DOHH2 (cell line): ENCODE data around the gene SAC3D1.

Experiments used
- H3F3A ChIP-seq: fragments of 200-600 bp; sonication (generic), shearing (Covaris generic); 2 replicates; pipeline ENCODE4 v1.6.0; 2016; ENCODE audit warnings: antibody characterized with exemption, mild to moderate bottlenecking; ENCODE audit not compliant: control insufficient read depth, insufficient read depth
- H3K27ac ChIP-seq: fragments of 200-600 bp; sonication (generic); 2 replicates; pipeline ENCODE4 v1.5.1; 2014; ENCODE audit warnings: low read depth, mild to moderate bottlenecking, low read length, moderate library complexity
- H3K27me3 ChIP-seq: fragments of 200-600 bp; sonication (generic); 2 replicates; pipeline ENCODE4 v1.6.1; 2014; ENCODE audit warnings: mild to moderate bottlenecking, low read length, mixed read lengths; ENCODE audit not compliant: control insufficient read depth
- H3K36me3 ChIP-seq: fragments of 200-600 bp; sonication (generic); 2 replicates; pipeline ENCODE4 v1.6.1; 2014; ENCODE audit warnings: mild to moderate bottlenecking, low read length, moderate library complexity, mixed read lengths; ENCODE audit not compliant: control insufficient read depth
- H3K4me1 ChIP-seq: fragments of 200-600 bp; sonication (generic); 2 replicates; pipeline ENCODE4 v1.6.1; 2014; ENCODE audit warnings: mild to moderate bottlenecking, low read length, mixed read lengths; ENCODE audit not compliant: control insufficient read depth
- H3K4me2 ChIP-seq: fragments of 200-600 bp; sonication (generic); 2 replicates; pipeline ENCODE4 v1.6.0; 2014; ENCODE audit warnings: mild to moderate bottlenecking, low read length, moderate library complexity
- H3K4me3 ChIP-seq: fragments of 200-600 bp; sonication (generic); 2 replicates; pipeline ENCODE4 v1.5.1; 2014; ENCODE audit warnings: mild to moderate bottlenecking, low read length, mixed read lengths
- H3K79me2 ChIP-seq: fragments of 200-600 bp; sonication (generic); 2 replicates; pipeline ENCODE4 v1.6.1; 2014; ENCODE audit warnings: mild to moderate bottlenecking, low read length, mixed read lengths; ENCODE audit not compliant: control insufficient read depth
- H3K9me2 ChIP-seq: fragments of 200-600 bp; sonication (generic); replicated peaks from 2 replicates; pipeline ENCODE4 v1.6.1; 2014; ENCODE audit warnings: mild to moderate bottlenecking, low read length, mixed read lengths; ENCODE audit not compliant: control insufficient read depth
- H3K9me3 ChIP-seq: fragments of 200-600 bp; sonication (generic); 2 replicates; pipeline ENCODE4 v1.6.1; 2014; ENCODE audit warnings: antibody characterized with exemption, low read length, mixed read lengths; ENCODE audit not compliant: control insufficient read depth, insufficient read depth
- H4K20me1 ChIP-seq: fragments of 200-600 bp; sonication (generic); 2 replicates; pipeline ENCODE4 v1.6.0; 2014; ENCODE audit warnings: low read depth, mild to moderate bottlenecking, antibody characterized with exemption, low read length, moderate library complexity; ENCODE audit not compliant: control insufficient read depth, insufficient read depth
- CTCF ChIP-seq: fragments of 200-600 bp; sonication (generic); IDR thresholded peaks from one replicate; pipeline ENCODE4 v1.5.1; 2014; ENCODE audit warnings: antibody characterized with exemption, mild to moderate bottlenecking, low read depth, low read length; ENCODE audit not compliant: poor library complexity, severe bottlenecking
- EZH2phosphoT487 ChIP-seq: fragments of 200-600 bp; sonication (generic); IDR thresholded peaks from 2 replicates; pipeline ENCODE4 v1.6.1; 2017; ENCODE audit warnings: borderline replicate concordance, mild to moderate bottlenecking, antibody characterized with exemption, low read length, moderate library complexity, mixed read lengths

Gene SAC3D1

DNA sequence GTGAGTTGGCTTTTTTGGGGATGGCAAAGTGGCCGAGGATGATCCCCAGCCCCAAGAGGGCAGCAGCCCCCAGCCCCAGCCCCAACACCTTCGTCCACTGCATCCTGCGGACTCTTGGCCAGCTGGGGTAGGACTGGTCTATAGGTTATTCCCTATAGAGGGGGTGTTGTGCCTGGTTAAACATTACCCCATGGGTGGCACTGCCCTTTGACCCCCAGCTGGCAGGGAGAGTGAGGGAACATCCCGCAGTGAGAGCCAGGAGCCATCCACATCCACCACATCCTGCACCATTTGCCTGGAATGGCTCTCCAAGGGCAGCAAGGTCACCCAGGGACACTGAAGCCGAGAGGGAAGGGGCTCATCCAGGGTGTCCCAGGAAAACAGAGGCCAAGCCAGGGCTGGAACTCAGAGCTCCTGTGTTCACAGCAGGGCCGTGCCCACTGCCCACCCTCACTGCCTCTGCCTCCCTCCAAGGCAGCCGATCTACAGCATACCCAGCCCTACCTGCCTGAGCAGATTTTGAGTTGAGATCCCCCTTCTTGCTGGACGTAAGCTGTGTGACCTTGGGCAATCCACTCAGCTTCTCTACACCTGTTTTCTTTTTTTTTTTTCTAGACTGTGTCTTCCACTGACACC lies 17.5 kb downstream of the SAC3D1 start, which contains the start of gene NAALADL1:
TSS of gene NAALADL1 (minus strand) at position 135 of the 636 bp plus-strand sequence. CDS start at position 103, 32 bp downstream.
- Histone ChIP-seq H3K4me2 (no peak within 1 kb of the TSS), H3K9me2 (no peaks in the 10 kb centered on the region)
- TF ChIP-seq CTCF = no peak
- no peak for TF ChIP-seq EZH2phosphoT487

DNA sequence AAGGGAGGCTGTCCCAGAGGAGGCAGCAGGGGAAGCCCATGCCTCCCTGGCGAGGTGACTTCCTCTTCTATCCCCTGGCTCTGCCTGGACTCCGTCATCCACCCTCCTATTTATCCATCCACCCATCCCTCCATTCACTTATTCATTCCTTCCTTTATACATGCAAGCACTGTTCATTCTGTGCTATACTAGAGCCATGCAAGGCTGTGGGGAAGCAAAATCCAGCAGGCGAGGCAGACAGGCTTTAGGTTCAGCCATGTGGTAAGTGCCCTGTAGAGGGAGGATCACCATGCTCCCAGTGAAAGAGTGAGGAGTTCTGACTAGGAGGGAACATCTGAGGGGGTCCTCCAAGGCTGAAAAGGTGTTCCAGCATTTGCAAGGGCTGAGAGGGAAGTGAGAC lies 18.5 kb downstream of the SAC3D1 start:
- TF ChIP-seq CTCF = no peak
- TF ChIP-seq EZH2phosphoT487 = no peak
- Histone ChIP-seq H3K27me3 (no peaks in the 10 kb centered on the region; the same call in 1 of the 2 replicates), H3K27ac (no peak overlapping the region), H3F3A (no peaks in the 10 kb centered on the region), H4K20me1 (no peaks in the 10 kb centered on the region), H3K79me2 (no peaks in the 10 kb centered on the region), H3K9me2 (no peaks in the 10 kb centered on the region), H3K4me2 (no peak overlapping the region), H3K4me3 (no peak overlapping the region), H3K4me1 (peaks cover 22% of the 10 kb centered on the region), H3K9me3 (no peaks in the 10 kb centered on the region), H3K36me3 (no peaks in the 10 kb centered on the region)

More for the DNA sequence above, 17.5 kb downstream of the SAC3D1 start, which contains the start of gene NAALADL1:
- Histone ChIP-seq H3K36me3 (no peaks in the 10 kb centered on the region), H3K79me2 (no peaks in the 10 kb centered on the region), H3K27ac (no peak within 1 kb of the TSS), H3K4me3 (no peak within 1 kb of the TSS), H3K9me3 (no peaks in the 10 kb centered on the region), H3K4me1 (peaks cover 32% of the 10 kb centered on the region), H4K20me1 (no peaks in the 10 kb centered on the region), H3F3A (no peaks in the 10 kb centered on the region), H3K27me3 (no peaks in the 10 kb centered on the region; the same call in 1 of the 2 replicates)

- no peak for TF ChIP-seq EZH2phosphoT487
- no peak for TF ChIP-seq CTCF
- Histone ChIP-seq H3F3A (no peaks in the 10 kb centered on the region), H3K9me3 (no peaks in the 10 kb centered on the region), H3K4me3 (no peak overlapping the region), H3K9me2 (no peaks in the 10 kb centered on the region), H3K36me3 (no peaks in the 10 kb centered on the region), H3K27ac (no peak overlapping the region), H3K4me1 (peaks cover 17% of the 10 kb centered on the region), H3K27me3 (no peaks in the 10 kb centered on the region; the same call in 1 of the 2 replicates), H4K20me1 (no peaks in the 10 kb centered on the region), H3K4me2 (no peak overlapping the region), H3K79me2 (no peaks in the 10 kb centered on the region)
Observed at GRCh38 chr11:65059959-65060824, 19.2 kb downstream of the SAC3D1 start.
